Caki2 (cell line): ENCODE results near the gene TGM3. TPM values are rescaled to one million over a fixed set of nuclear protein-coding genes. Genes with fewer than 3 reads are reported as not detected.

ENCODE experiments used
- DNase-seq: peaks from one replicate; pipeline ENCODE4 v3.0.0-alpha.2; 2015; ENCODE audit warnings: low read depth
- in situ Hi-C: cut with HindIII; loops from 2 replicates; pipeline ENCODE4 v1.10.0; 2016; ENCODE audit warnings: low sequenced_read_pairs, low pct_unique_long_range_greater_than_20kb, mixed read lengths
- total RNA-seq: library from RNA; depleted of rRNA; stranded (reverse); fragments of >200 nt; shearing (Covaris generic); gene quantifications from 2 replicates; pipeline ENCODE4 v1.2.3, GENCODE V29; 2014; ENCODE audit warnings: low replicate concordance; rRNA removed

TGM3 gene
- total RNA-seq, 1 experiment from 2014 or later: 0.24 TPM

GRCh38 chr20:2386516-2387179 is 90.8 kb downstream of the TGM3 start:
- in situ Hi-C loops: no loop called here
- peak; percentile 38 for DNase-seq

GRCh38 chr20:2387180-2387577 is 91.4 kb downstream of the TGM3 start:
- in situ Hi-C loops: no loop called here
- peak; percentile 29 for DNase-seq

GRCh38 chr20:2387580-2387979 is 91.8 kb downstream of the TGM3 start:
- DNase-seq: no peak
- in situ Hi-C loops: no loop called here

Other genes starting within 250 kb of the TGM3 start
- 11.7 and 12.6 TPM in 2 replicates for gene STK35, start 194.2 kb upstream of the TGM3 start, total RNA-seq
- gene TGM6, start 84.9 kb downstream of the TGM3 start, total RNA-seq: not detected in 2 replicates
- gene SNRPB, start 174.8 kb downstream of the TGM3 start, total RNA-seq: 1,102 and 1,193 TPM in 2 replicates
- gene ZNF343, start 212.9 kb downstream of the TGM3 start, total RNA-seq: 4.7 and 22.7 TPM in 2 replicates
- not detected in 2 replicates for gene TMC2, start 240.6 kb downstream of the TGM3 start, total RNA-seq